Measurements from ENCODE around the gene SERTM1.

SERTM1 gene

GRCh38 chr13:36673838-36674326 is at the start of gene SERTM1:
SERTM1 (plus strand) TSS chr13:36674020; CDS start chr13:36695079, 21,059 bp downstream.
- DNase-seq, result no peak

GRCh38 chr13:36628377-36629056 is 45.3 kb upstream of the SERTM1 start:
- no peak for DNase-seq

- DNase-seq, result no peak
Measured at GRCh38 chr13:36629057-36629385, 44.8 kb upstream of the SERTM1 start.

GRCh38 chr13:36630181-36630803 is 43.5 kb upstream of the SERTM1 start:
- no peak for DNase-seq

- no peak for DNase-seq
Measured at GRCh38 chr13:36639610-36640009, 34.2 kb upstream of the SERTM1 start.

- no peak for DNase-seq
Measured at GRCh38 chr13:36650611-36651010, 23.2 kb upstream of the SERTM1 start.

- no peak for DNase-seq
Measured at GRCh38 chr13:36665630-36666029, 8.2 kb upstream of the SERTM1 start.

- no peak for DNase-seq
Measured at GRCh38 chr13:36666477-36667229, 7.2 kb upstream of the SERTM1 start.

GRCh38 chr13:36668316-36668715 is 5.5 kb upstream of the SERTM1 start:
- no peak for DNase-seq

- DNase-seq, result no peak
Measured at GRCh38 chr13:36673352-36673751, 468 bp upstream of the SERTM1 start.

- DNase-seq, result no peak
Measured at GRCh38 chr13:36674337-36675212, 755 bp downstream of the SERTM1 start.

- no peak for DNase-seq
Measured at GRCh38 chr13:36675213-36675536, 1.4 kb downstream of the SERTM1 start.

- DNase-seq, result no peak
Measured at GRCh38 chr13:36680913-36681312, 7.1 kb downstream of the SERTM1 start.

- no peak for DNase-seq
Measured at GRCh38 chr13:36681894-36682624, 8.2 kb downstream of the SERTM1 start.

GRCh38 chr13:36683701-36684100 is 9.9 kb downstream of the SERTM1 start:
- DNase-seq, result no peak

GRCh38 chr13:36685927-36686326 is 12.1 kb downstream of the SERTM1 start:
- no peak for DNase-seq

GRCh38 chr13:36696410-36697010 is 22.7 kb downstream of the SERTM1 start:
- DNase-seq, result no peak

GRCh38 chr13:36700170-36700569 is 26.4 kb downstream of the SERTM1 start:
- DNase-seq, result no peak

- DNase-seq, result no peak
Measured at GRCh38 chr13:36706755-36707154, 32.9 kb downstream of the SERTM1 start.

GRCh38 chr13:36709136-36709890 is 35.5 kb downstream of the SERTM1 start:
- no peak for DNase-seq

GRCh38 chr13:36710396-36710795 is 36.6 kb downstream of the SERTM1 start:
- no peak for DNase-seq

Data from RPMI8226 (cell line).